GM21723 (cell line): ENCODE data around the gene VOPP1.
"Not testable (repeated sequence)": the region's sequence is repeated elsewhere in the genome, so short reads cannot be mapped to it uniquely, and the experiment has no call there.

ENCODE experiments used
- ATAC-seq: cut with Tn5 transposase; IDR thresholded peaks from one replicate; pipeline ENCODE4 v1.9.1; 2021; ENCODE audit warnings: mild to moderate bottlenecking, moderate library complexity; ENCODE audit not compliant: unreplicated experiment

Gene VOPP1

DNA sequence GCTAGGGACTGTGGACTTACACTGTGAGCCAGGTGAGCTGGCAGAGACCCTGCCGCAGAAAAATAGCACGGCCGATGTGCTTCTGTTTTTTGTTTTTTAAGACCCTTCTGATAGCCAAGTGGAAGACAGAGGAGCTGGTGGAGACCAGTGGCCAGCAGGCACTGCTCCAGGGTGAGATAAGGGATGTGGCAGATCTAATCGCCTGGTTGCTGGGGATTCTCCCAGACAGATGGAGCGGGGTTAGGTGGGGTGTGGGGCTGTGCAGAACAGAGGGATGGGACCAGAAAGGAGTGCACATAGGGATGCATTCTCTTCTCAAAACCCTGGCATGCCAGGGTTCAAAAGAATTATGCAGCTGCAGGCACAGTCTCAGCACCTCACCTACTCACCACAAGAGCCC is 82.2 kb downstream of the VOPP1 start:
- ATAC-seq, result no peak

- ATAC-seq, result no peak
These were observed 82.8 kb downstream of the VOPP1 start for GRCh38 chr7:55489552-55489951.

DNA sequence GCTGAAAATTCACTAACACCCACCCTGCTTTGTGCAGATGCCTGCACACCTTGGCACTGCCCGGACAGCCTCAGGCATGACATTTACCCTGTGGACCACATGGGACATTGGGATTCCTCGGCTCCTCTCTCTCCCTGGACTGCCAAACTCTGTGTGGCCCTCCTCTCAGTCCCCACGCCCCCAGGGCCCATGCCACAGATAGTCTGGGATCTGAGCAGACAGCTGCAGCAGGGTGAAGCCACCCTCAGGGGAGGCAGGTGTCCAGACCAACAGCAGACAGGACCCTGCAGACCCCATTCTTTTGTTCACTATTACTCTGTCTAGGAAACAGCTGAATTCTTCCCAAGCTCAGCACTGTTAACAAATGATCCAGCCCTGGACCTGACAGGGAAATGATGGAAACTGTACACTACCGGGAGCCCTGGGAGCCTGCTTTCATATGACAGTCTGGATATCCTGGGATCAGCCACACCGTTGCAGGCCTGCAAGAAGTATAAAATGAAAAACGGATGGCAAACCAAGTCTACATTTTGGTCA is 83.4 kb downstream of the VOPP1 start:
- ATAC-seq, result no peak

DNA sequence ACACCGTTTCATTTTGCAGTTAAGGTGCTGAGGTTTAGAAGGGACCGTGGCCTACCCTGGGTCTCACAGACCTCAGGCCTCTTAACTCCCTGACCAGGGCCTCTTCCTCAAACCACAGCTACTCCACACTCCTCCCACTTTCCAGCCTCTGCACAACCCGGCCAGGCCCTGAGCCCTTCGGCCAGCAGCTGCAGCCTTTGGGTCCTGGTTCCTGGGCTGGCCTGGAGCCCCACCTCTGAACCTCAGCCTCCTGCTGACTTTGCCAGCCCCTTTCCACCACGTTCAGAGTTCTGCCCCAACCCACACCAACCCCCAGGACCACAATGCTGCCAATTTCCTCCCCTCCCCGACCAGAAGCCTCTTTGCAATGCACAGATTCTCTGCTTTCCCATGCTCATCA is 84.1 kb downstream of the VOPP1 start:
- no peak for ATAC-seq

DNA sequence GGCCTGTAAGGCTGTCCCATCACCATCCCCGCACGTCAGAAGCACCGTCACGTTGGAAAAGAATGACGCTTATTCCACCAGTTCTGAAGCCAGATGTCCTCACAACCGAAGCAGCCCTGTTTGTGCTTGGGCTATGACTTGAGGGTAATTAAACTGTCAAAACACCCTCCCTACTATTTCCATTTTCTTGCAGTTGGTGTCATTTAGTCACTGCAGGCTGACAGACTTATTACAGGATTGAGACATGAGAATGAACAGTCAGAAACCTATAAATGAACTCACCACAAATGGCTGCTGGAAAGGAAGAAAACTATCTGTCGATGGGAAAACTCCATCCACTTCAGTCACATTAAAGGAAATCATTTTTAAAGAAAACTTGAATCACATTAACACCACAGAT is 85.3 kb downstream of the VOPP1 start:
- ATAC-seq, result no peak

- no peak for ATAC-seq
These were observed 86.1 kb downstream of the VOPP1 start for GRCh38 chr7:55486192-55486590.

DNA sequence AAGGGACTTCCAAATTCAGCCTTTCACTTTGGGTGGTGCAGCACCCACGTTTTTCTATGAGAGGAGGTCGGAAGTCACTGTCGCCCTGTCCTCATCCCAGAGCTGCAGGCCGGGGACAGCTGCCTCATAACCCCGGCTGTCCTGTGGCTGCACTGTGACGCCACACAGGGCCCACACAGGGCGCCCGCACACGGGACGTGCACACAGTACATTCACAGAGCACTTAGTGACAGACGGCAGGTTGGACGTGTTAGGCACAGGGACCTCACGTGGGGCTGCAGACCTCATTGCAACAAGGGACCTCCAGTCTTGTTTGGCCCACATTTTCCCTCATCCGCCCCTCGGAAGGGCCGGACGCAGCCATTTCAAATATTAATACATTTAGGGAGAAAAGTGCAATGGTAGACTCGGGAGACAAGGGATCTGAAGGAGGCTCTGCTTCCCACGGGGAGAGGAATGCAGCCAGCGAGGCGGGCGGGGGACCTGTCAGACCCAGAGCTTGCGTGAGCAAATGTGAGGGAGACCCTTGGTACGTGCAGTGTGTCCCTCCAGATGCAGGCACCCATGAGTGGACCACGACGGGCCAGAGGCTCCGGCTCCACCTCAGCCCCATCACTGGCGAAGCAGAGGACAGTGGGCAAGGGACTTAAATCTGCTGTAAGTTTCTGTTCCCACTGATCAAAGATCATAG is 86.7 kb downstream of the VOPP1 start:
- ATAC-seq, result no peak

- no peak for ATAC-seq
These were observed 87.5 kb downstream of the VOPP1 start for GRCh38 chr7:55484834-55485233.

DNA sequence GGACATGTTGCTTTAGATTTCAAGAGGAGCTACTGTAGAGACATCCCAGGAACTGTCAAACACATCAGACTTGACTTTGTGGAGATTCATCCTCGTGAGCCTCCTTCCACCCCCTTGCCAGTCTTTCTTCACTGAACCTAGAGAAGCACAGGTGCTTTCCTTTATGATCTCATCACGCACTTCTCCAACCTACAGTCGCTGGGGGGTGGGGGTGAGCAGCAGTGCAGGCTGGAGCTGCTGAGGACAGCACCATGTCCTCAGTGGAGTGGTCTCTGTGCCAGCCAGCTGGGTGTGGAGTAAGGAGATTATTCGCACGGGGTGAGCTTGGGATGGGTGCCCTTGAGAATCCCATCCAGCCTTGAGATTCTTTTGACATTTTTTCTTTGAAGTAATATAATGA is 88.1 kb downstream of the VOPP1 start:
- no peak for ATAC-seq

- no peak for ATAC-seq
These were observed 89.3 kb downstream of the VOPP1 start for GRCh38 chr7:55483046-55483445.

GRCh38 chr7:55481155-55481554 is 91.1 kb downstream of the VOPP1 start:
- ATAC-seq, result no peak

DNA sequence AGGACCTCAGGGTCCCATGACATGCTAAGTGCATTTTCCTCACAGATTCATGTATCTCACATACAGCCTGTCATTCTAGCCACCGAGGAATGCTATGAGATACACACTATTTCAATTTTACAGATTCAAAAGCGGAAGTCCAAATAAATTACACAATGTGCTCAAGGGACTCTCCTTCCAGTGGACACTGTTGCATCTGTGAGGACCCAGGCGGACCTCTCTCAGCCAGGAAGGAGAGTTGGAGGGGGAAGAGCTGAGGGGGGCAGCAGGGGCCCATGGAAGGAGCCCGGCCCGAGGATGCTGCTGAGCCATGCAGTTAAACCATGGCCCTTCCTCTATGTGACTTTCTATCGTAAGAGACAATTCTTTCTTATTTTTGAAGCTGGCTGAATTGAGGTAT is 93.6 kb downstream of the VOPP1 start:
- no peak for ATAC-seq

DNA sequence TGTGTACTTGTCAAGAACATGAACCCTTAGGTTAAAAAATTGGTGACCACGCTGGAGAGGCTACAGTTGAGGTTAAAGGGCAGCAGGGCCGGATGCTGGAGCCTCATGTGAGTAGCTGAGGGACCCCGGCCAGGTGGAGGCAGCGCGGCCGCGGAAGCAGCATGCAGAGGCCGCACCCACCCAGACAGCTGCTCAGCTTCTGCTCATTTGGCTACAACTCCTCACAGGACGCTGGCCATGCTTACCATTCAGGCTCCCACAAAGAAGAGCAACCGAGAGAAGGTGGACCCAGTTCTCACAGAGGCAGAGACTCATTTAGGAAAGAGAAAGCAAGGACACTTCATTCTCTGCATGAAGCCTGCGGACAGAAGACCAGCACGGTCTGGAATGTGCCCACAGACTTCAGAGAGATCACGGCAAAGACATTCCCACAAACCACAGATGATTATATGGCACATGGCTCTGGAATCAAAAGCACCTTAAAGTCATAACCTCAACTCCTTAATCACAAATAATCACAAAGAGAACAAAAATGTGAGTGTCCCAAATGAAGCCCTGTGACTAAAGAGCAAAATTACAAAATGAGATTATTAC is 94.4 kb downstream of the VOPP1 start:
- ATAC-seq, result no peak

- no peak for ATAC-seq
These were observed 95.2 kb downstream of the VOPP1 start for GRCh38 chr7:55476852-55477780.

DNA sequence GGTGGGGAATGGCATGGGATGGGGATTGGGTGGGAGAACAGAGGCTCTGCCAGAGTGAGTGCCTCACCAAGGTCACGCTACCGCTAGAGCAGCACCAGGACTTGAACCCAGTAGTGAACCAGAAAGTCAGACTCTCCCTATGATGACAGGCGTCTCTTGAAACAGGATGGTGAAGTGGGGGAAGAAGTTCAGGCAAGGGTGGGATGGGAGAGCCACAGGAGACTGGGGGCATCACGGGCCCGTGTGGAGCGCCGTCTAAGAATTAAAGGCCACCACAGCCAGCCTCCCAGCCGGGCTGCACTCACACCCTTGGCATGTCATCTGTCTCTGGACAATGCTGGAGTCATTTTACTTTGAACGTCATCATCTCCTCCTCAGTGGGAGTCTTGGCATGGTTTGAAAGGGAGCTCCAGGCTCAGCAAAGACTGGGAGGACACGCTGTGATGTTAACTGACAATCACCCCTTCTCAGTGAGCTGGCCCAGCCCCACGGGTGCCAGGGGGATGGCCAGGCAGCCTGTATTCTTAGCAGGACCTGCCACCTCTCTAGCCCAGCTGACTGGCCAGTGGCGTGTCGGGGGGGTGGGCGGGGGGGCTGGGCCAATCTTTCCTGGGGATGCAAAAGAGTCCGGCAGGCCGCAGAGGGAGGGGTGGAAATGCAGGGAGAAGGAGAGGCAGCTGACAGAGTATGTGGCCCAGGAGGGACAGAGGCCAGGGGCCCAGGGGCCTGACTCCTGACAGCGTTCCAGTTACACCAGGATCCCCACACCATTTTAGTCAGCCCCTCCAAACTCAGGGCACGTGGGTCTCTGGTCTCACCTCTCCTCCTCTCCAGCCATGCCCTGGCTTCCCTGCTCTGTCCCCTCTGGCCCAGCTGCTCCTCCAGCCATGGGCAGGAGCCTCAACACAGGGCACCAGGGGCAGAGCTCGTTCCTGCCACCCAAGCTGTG is 96.2 kb downstream of the VOPP1 start:
- no peak for ATAC-seq

GRCh38 chr7:55474944-55475854 is 97.1 kb downstream of the VOPP1 start:
- ATAC-seq, result no peak

DNA sequence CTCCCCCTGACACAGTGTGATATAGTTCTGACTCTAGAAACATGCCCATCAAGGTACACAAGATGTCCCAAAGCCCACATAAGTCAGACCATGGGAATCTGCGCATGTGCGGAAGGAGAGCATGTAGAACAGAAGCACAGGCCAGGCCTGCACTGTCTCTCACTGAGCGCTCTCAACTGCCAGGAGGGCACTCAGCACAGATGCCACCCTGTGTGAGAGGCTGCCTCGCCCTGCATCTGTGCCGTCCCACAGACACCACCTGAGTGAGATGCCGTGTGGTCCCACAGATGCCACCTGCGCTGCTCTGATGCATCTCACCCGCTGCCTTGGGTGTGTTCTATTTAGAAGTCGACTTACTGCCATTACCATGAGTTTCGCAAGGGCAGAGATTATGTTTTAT is 98.4 kb downstream of the VOPP1 start:
- ATAC-seq, result no peak

DNA sequence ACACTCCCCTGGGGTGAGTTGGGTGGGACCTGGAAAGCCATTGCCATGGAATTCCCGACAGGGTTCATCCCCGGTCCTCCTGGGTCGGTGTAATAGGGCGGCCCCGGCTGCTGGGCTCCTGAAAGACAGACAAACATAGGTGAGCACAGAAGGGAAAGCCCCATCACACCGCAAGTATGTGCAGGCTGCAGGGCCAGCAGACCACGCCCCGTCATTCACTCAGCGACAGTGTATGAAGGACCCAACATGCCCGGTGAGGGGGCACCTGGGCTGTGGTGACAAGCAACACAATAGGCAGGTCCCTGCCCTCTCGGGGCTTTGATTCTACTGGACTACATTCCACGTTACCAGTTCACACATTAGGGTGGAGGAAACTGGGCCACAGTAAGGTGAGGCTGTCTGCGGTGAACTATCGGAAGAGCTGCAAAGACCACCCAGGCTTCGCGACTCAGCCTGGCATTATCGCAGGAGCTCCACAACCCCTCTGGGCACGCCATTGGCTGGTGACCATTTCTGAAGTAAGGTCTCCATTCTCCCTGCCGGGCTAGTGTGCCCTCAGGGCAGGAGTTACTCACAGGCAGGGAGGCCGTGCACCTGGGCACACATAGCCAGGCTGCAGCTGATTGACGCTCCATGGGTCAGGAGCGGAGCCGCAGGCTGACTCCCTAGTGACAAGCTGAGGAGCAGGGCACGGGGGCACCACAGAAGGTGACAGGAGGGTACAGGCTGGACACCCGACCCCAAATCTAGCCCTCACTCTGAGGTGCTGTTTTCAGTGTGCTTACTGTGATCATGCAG is 99.2 kb downstream of the VOPP1 start:
- no peak for ATAC-seq

GRCh38 chr7:55472406-55472805 is 99.9 kb downstream of the VOPP1 start:
- not testable (repeated sequence) for ATAC-seq
